Measurements from ENCODE around the gene DAD1.
"Not testable (repeated sequence)": the region's sequence is repeated elsewhere in the genome, so short reads cannot be mapped to it uniquely, and the experiment has no call there.

DAD1 gene

GRCh38 chr14:22626590-22626989, 37.6 kb upstream of the DAD1 start:
- DNase-seq (ENCODE audit: low read depth), result no peak
- no peak for TF ChIP-seq CTCF (IDR thresholded peaks at IDR 0.05; ENCODE audit: control insufficient read depth, extremely low read depth, insufficient read depth)

GRCh38 chr14:22623047-22623446, 34.0 kb upstream of the DAD1 start:
- DNase-seq (ENCODE audit: low read depth), result no peak
- no peak overlapping the region for H3K4me3 ChIP-seq (ENCODE audit: low read depth, low read length)
- no peak for TF ChIP-seq CTCF (IDR thresholded peaks at IDR 0.05; ENCODE audit: control insufficient read depth, extremely low read depth, insufficient read depth)

More at GRCh38 chr14:22626590-22626989, 37.6 kb upstream of the DAD1 start:
- H3K4me3 ChIP-seq (ENCODE audit: low read depth, low read length), result no peak overlapping the region

- DNase-seq (ENCODE audit: low read depth), result no peak
- H3K4me3 ChIP-seq (ENCODE audit: low read depth, low read length), result no peak overlapping the region
- TF ChIP-seq CTCF (IDR thresholded peaks at IDR 0.05; ENCODE audit: control insufficient read depth, extremely low read depth, insufficient read depth), result no peak
Measured at GRCh38 chr14:22622255-22622654, 33.2 kb upstream of the DAD1 start.

- not testable (repeated sequence) for H3K4me3 ChIP-seq (ENCODE audit: low read depth, low read length); DNase-seq (ENCODE audit: low read depth)
Measured at GRCh38 chr14:22615765-22616164, 26.7 kb upstream of the DAD1 start.

GRCh38 chr14:22614240-22614799, 25.3 kb upstream of the DAD1 start:
- DNase-seq (ENCODE audit: low read depth), result no peak
- no peak for TF ChIP-seq CTCF (IDR thresholded peaks at IDR 0.05; ENCODE audit: control insufficient read depth, extremely low read depth, insufficient read depth)
- no peak overlapping the region for H3K4me3 ChIP-seq (ENCODE audit: low read depth, low read length)

- no peak overlapping the region for H3K4me3 ChIP-seq (ENCODE audit: low read depth, low read length)
- DNase-seq (ENCODE audit: low read depth), result no peak
- TF ChIP-seq CTCF (IDR thresholded peaks at IDR 0.05; ENCODE audit: control insufficient read depth, extremely low read depth, insufficient read depth), result no peak
Measured at GRCh38 chr14:22613736-22614239, 24.8 kb upstream of the DAD1 start.

GRCh38 chr14:22613106-22613695, 24.2 kb upstream of the DAD1 start:
- no peak overlapping the region for H3K4me3 ChIP-seq (ENCODE audit: low read depth, low read length)
- DNase-seq (ENCODE audit: low read depth), result no peak
- TF ChIP-seq CTCF (IDR thresholded peaks at IDR 0.05; ENCODE audit: control insufficient read depth, extremely low read depth, insufficient read depth), result no peak
